ENCODE measurements around the gene MLN.

DNA sequence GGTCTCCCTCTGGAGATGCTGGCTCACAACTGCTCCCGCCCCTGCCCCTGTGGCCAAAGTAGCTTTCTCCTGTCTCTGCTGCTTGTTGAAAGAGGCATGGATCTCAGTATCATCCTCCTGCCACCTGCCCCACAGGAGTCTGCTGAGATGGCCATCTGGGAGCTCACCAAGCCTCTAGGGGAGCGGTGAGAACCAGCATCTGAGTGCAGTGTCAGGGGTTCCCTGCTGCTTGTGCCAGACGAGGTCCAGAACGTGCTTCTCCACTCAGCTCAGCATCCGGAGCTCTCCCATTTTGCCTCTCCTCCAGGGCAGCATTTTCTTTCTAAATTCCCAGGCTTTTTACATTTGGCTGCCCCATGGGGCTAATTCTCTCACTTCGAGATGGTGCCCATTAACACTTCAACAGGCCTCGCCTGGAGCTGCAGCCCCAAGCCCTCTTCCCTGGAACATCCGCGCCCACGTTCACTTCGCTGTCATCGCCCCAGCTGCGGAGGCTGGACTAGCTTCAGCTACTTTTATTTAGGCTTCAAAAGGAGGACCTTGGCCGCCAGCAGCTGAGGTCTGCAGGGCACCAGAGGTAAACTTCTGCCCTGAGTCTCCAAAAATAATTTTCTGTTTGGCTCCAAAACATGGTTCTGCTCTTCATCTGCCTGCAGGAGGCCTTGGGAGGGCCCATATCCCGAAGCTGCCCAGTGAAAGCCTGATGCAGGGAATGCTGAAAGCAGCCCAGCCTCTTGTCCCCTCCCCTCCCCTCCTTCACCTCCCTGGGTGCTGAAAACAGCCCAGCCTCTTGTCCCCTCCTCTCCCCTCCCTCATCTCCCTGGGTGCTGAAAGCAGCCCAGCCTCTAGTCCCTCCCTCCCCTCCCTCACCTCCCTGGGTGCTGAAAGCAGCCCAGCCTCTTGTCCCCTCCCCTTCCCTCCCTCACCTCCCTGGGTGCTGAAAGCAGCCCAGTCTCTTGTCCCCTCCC, 25.2 kb upstream of the MLN start:
- TF ChIP-seq, protein P1, sequence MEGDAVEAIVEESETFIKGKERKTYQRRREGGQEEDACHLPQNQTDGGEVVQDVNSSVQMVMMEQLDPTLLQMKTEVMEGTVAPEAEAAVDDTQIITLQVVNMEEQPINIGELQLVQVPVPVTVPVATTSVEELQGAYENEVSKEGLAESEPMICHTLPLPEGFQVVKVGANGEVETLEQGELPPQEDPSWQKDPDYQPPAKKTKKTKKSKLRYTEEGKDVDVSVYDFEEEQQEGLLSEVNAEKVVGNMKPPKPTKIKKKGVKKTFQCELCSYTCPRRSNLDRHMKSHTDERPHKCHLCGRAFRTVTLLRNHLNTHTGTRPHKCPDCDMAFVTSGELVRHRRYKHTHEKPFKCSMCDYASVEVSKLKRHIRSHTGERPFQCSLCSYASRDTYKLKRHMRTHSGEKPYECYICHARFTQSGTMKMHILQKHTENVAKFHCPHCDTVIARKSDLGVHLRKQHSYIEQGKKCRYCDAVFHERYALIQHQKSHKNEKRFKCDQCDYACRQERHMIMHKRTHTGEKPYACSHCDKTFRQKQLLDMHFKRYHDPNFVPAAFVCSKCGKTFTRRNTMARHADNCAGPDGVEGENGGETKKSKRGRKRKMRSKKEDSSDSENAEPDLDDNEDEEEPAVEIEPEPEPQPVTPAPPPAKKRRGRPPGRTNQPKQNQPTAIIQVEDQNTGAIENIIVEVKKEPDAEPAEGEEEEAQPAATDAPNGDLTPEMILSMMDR (IDR thresholded peaks at IDR 0.05), result no peak
- TF ChIP-seq EP300 (IDR thresholded peaks at IDR 0.05; ENCODE audit: low read depth), result no peak

All from transverse colon (tissue), 3 donors.